ENCODE measurements around the gene KDM3B.

The KDM3B gene

DNA sequence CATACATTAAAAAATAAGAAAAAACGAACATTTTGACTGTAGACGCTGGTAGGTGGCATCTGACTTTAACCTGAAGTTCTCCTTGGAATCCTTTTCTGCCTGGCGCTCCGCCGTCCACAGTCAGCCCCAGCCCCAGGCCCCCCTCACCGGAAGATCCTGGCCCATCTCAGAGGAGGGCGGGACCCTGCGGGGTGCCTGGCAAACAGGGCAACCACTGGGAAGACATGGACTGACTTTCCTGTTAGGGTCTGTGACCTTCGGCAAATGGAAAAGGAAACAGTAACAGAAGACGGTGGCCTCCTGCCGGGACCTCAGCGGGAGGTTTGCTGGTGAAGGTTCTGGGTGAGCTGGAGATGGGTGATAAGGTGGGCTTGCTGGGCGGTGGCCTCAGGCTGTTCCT is 101.1 kb downstream of the KDM3B start:
- DNase-seq = no peak

DNA sequence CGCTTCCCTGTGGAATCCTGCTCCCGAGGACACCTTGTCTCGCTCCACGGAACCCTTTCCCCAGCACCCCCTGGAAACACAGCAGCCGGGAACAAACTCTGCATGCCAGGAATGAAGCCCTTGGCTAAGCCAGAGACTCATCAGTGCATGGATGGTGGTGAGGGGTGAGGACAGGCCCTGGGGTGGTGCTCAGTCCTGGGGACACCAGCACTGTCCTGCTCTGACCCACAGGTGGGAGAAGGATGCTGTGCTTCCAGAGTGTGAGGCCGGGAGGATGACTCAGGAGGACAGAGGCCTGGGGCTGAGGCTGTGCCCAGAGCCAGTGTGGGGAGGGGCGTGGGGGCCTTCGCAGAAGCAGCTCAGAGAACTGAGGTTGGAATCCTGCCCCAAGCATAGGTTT is 101.6 kb downstream of the KDM3B start:
- no peak for DNase-seq

DNA sequence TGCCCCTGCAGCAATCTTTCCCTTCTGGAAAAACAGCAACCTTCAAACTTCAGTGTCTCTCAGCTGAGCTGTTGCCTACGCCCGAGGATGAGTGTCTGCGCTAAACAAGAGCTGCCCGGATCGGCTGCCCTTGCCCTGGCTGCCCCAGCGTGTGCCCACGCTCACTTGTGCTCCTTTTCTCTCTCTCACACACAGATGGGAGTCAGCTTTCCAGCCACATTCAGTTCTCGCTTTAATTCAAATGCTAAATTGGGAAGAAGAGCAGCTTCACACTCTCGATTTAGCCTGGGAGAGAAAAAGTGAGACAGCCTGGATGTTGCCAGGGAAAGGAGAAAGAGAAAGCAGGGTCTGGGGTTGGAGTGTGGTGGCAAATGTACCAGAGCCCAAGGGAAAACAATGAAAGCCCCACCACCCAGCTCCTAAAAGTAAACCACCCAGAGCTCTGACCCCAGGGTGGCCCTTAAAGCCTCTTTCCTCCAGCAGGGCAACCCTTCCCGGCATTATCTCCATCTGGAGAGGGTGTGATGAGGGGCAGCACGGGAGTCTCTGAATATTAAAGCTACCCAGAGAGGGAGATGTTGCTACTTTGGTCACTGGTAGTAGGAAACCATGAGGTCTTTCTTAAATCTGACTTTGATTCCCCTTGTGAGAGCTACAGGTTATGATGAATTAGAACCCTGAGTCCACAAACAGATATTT is 102.9 kb downstream of the KDM3B start:
- no peak for DNase-seq

- no peak for DNase-seq
These were observed 105.2 kb downstream of the KDM3B start for GRCh38 chr5:138457531-138458275.

GRCh38 chr5:138458384-138458783 is 105.9 kb downstream of the KDM3B start:
- DNase-seq = no peak

GRCh38 chr5:138458856-138459255 is 106.4 kb downstream of the KDM3B start:
- no peak for DNase-seq

- DNase-seq = peak; percentile 72
These were observed 106.9 kb downstream of the KDM3B start for GRCh38 chr5:138459311-138459933.

- no peak for DNase-seq
These were observed 107.7 kb downstream of the KDM3B start for GRCh38 chr5:138460032-138460693.

DNA sequence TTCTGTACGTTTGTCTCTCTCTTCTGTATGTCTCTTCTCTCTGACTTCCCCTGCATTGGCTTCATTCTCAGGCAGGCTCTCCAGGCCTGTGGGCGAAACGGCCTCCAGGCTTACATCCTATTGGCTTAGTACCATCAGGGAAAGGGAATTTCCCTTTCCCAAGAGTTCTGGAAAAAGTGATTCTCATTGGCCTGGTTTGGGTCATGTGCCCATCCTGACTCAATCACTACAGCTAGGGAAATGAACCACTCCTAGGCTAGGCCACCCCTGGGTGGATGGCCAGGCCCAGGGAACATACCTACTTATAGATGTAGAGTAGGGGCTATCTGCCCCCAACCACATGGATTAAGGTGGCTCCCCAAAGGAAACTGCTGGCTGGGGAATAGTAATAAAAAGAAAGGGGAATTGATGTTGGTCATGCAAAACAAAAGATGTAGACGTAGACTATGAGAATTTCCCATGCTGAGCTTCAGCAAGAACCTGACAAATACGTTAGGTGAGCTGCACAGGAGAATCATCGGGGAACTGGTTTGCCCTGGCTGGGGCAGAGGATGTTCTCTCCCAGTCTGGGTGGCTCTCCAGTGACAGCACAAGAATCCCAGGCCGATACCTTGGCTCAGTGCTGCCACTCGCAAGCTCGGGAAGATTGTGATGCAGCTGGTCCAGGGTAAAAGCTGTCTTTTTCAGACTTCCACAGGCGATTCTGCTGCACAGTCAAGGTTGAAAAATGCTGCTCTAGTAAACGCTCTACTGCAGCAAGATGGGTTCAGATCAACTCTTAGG is 109.0 kb downstream of the KDM3B start:
- no peak for DNase-seq

GRCh38 chr5:138463419-138464007 is 111.0 kb downstream of the KDM3B start:
- no peak for DNase-seq

- peak; percentile 89 for DNase-seq
These were observed 111.5 kb downstream of the KDM3B start for GRCh38 chr5:138464008-138464387.

DNA sequence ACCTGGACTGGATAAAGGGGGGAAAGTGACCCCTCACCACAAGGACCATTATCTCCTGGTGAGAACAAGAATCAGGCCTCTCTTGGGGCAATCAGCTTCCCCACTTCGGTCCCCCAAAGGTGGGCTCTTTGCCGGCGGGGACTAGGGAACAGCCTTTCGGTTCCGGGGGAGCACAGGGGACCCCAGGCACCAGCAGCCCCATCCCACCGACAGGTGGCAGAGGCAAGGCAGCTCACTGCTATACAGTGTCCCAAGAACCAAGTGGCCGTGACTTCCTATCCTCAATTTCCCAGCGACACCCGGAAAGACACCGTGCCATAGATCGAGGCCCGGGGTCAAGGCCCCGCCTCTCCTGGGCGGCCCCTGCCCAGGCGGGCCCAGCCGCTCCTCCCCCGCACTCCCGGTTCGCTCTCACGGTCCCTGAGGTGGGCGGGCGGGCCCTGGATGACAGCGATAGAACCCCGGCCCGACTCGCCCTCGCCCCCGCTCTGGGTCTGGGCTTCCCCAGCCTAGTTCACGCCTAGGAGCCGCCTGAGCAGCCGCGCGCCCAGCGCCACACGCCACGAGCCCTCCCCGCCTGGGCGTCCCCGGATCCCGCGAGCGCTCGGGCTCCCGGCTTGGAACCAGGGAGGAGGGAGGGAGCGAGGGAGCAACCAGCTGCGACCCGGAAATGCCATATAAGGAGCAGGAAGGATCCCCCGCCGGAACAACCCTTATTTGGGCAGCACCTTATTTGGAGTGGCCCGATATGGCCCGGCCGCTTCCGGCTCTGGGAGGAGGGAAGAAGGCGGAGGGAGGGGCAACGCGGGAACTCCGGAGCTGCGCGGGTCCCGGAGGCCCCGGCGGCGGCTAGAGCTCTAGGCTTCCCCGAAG is 112.1 kb downstream of the KDM3B start:
- DNase-seq = peak; percentile 96

GRCh38 chr5:138465261-138466124 is 113.0 kb downstream of the KDM3B start, which contains the start of gene EGR1:
Gene EGR1, plus strand, starts transcription at chr5:138465479. Its CDS starts 283 bp downstream, at chr5:138465762.
- peak; percentile 94 for DNase-seq

GRCh38 chr5:138466125-138466899 is 113.8 kb downstream of the KDM3B start:
- no peak for DNase-seq

GRCh38 chr5:138466900-138467710 is 114.6 kb downstream of the KDM3B start:
- no peak for DNase-seq

DNA sequence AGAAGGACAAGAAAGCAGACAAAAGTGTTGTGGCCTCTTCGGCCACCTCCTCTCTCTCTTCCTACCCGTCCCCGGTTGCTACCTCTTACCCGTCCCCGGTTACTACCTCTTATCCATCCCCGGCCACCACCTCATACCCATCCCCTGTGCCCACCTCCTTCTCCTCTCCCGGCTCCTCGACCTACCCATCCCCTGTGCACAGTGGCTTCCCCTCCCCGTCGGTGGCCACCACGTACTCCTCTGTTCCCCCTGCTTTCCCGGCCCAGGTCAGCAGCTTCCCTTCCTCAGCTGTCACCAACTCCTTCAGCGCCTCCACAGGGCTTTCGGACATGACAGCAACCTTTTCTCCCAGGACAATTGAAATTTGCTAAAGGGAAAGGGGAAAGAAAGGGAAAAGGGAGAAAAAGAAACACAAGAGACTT is 115.2 kb downstream of the KDM3B start:
- no peak for DNase-seq

DNA sequence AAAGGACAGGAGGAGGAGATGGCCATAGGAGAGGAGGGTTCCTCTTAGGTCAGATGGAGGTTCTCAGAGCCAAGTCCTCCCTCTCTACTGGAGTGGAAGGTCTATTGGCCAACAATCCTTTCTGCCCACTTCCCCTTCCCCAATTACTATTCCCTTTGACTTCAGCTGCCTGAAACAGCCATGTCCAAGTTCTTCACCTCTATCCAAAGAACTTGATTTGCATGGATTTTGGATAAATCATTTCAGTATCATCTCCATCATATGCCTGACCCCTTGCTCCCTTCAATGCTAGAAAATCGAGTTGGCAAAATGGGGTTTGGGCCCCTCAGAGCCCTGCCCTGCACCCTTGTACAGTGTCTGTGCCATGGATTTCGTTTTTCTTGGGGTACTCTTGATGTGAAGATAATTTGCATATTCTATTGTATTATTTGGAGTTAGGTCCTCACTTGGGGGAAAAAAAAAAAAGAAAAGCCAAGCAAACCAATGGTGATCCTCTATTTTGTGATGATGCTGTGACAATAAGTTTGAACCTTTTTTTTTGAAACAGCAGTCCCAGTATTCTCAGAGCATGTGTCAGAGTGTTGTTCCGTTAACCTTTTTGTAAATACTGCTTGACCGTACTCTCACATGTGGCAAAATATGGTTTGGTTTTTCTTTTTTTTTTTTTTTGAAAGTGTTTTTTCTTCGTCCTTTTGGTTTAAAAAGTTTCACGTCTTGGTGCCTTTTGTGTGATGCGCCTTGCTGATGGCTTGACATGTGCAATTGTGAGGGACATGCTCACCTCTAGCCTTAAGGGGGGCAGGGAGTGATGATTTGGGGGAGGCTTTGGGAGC is 115.9 kb downstream of the KDM3B start:
- no peak for DNase-seq
